Type B pancreatic cell (in vitro differentiated cells): ENCODE results near the gene OR5M3. TPM values are rescaled to one million over a fixed set of nuclear protein-coding genes. Genes with fewer than 3 reads are reported as not detected.

Experiments
- DNase-seq: peaks from one replicate; pipeline ENCODE4 v3.0.0; 2021; ENCODE audit warnings: mixed read lengths; ENCODE audit not compliant: unreplicated experiment; ENCODE audit errors: extremely low spot score
- H3K27ac Mint-ChIP-seq: 2 replicates; pipeline ENCODE4 v1.8.0; 2021; ENCODE audit warnings: mild to moderate bottlenecking, mixed read lengths
- H3K27me3 Mint-ChIP-seq: 2 replicates; pipeline ENCODE4 v1.8.0; 2021; ENCODE audit warnings: mixed read lengths
- H3K36me3 Mint-ChIP-seq: 2 replicates; pipeline ENCODE4 v1.8.0; 2021; ENCODE audit warnings: mixed read lengths
- H3K4me1 Mint-ChIP-seq: one replicate; pipeline ENCODE4 v1.8.0; 2021; ENCODE audit warnings: mixed read lengths; ENCODE audit not compliant: unreplicated experiment
- H3K4me3 Mint-ChIP-seq: 2 replicates; pipeline ENCODE4 v1.8.0; 2021; ENCODE audit warnings: mild to moderate bottlenecking, mixed read lengths
- H3K9me3 Mint-ChIP-seq: 2 replicates; pipeline ENCODE4 v1.8.0; 2021; ENCODE audit warnings: mixed read lengths
- total RNA-seq: library from RNA; stranded (reverse); gene quantifications from 2 replicates; pipeline ENCODE4 v1.2.1, GENCODE V29; 2021; ENCODE audit warnings: low replicate concordance
- TF ChIP-seq, protein P1 (sequence below): fragments of 200-600 bp; sonication (generic); conservative IDR thresholded peaks from 2 replicates; pipeline ENCODE4 v1.5.0; 2021; ENCODE audit warnings: antibody characterized with exemption, mild to moderate bottlenecking

The OR5M3 gene
- total RNA-seq, 1 donor from 2014 or later: not detected

- TF ChIP-seq, protein P1, sequence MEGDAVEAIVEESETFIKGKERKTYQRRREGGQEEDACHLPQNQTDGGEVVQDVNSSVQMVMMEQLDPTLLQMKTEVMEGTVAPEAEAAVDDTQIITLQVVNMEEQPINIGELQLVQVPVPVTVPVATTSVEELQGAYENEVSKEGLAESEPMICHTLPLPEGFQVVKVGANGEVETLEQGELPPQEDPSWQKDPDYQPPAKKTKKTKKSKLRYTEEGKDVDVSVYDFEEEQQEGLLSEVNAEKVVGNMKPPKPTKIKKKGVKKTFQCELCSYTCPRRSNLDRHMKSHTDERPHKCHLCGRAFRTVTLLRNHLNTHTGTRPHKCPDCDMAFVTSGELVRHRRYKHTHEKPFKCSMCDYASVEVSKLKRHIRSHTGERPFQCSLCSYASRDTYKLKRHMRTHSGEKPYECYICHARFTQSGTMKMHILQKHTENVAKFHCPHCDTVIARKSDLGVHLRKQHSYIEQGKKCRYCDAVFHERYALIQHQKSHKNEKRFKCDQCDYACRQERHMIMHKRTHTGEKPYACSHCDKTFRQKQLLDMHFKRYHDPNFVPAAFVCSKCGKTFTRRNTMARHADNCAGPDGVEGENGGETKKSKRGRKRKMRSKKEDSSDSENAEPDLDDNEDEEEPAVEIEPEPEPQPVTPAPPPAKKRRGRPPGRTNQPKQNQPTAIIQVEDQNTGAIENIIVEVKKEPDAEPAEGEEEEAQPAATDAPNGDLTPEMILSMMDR: no peak
- Mint-ChIP-seq H3K27ac (no peak within 1 kb of the TSS), H3K36me3 (no peaks in the 10 kb centered on the region), H3K9me3 (no peaks in the 10 kb centered on the region), H3K27me3 (no peaks in the 10 kb centered on the region), H3K4me3 (no peak within 1 kb of the TSS), H3K4me1 (no peaks in the 10 kb centered on the region)
- no peak for DNase-seq
Measured at GRCh38 chr11:56491270-56491669, 18.1 kb upstream of the OR5M3 start, which contains the start of gene OR5M8. OR5M8 (minus strand) TSS chr11:56491370; CDS start chr11:56491370, 0 bp downstream.

DNA sequence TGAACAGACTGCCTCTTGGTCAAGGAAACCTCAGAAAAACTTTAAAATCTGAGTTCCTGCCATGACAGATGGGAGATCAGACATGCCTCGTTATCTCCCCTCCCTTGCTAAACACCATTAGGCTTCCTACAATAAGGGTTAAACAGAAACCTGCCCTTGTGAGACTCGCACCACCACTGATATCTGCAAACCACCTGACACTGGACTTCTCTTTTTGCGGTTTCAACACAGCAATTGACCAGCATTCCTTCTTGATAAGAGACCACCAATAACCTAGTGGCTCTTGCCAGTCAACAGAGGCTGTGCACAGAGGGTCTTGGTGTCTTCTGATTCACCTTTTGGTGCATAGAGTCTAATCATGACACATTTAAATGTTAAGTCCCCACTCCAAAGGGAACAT is 13.6 kb upstream of the OR5M3 start:
- TF ChIP-seq, protein P1: no peak
- Mint-ChIP-seq H3K27me3 (no peaks in the 10 kb centered on the region), H3K9me3 (no peaks in the 10 kb centered on the region), H3K36me3 (no peaks in the 10 kb centered on the region), H3K4me1 (no peaks in the 10 kb centered on the region), H3K4me3 (no peak overlapping the region), H3K27ac (no peak overlapping the region)
- DNase-seq: no peak

- Mint-ChIP-seq H3K27ac (no peak overlapping the region), H3K36me3 (no peaks in the 10 kb centered on the region), H3K4me3 (no peak overlapping the region), H3K27me3 (no peaks in the 10 kb centered on the region), H3K9me3 (no peaks in the 10 kb centered on the region), H3K4me1 (no peaks in the 10 kb centered on the region)
- DNase-seq: no peak
- TF ChIP-seq, protein P1: no peak
Measured at GRCh38 chr11:56474729-56475235, 1.6 kb upstream of the OR5M3 start.

GRCh38 chr11:56457076-56457475 is 16.1 kb downstream of the OR5M3 start:
- TF ChIP-seq, protein P1: no peak
- Mint-ChIP-seq H3K27ac (no peak overlapping the region), H3K36me3 (no peaks in the 10 kb centered on the region), H3K4me1 (no peaks in the 10 kb centered on the region), H3K9me3 (no peaks in the 10 kb centered on the region), H3K4me3 (no peak overlapping the region), H3K27me3 (no peaks in the 10 kb centered on the region)
- no peak for DNase-seq

DNA sequence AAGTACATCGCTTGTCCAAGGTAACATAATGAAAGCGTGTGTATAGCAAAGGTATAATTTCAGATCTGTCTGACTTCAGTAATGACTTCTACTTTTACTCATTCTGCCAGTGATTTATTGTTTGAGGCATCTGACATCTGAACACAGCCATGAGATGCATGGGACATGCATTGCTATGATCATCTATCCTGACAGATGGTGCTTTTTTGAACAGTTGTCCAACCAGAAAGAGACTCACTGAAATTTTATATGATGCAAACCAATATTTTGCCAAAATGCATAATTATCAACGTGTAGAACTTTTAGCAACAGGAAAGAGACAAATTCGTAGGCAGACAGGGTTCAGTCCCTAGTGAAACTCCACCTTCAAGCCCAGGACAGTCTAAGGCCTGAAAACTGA is 19.6 kb downstream of the OR5M3 start:
- Mint-ChIP-seq H3K4me1 (no peaks in the 10 kb centered on the region), H3K4me3 (no peak overlapping the region), H3K27ac (no peak overlapping the region), H3K36me3 (no peaks in the 10 kb centered on the region), H3K27me3 (no peaks in the 10 kb centered on the region), H3K9me3 (no peaks in the 10 kb centered on the region)
- no peak for DNase-seq
- TF ChIP-seq, protein P1: no peak

Other genes with a start within 250 kb of the OR5M3 start
- gene OR5T2, start 239.1 kb downstream of the OR5M3 start, total RNA-seq: not detected in 2 replicates
- gene OR5T3, start 221.1 kb downstream of the OR5M3 start, total RNA-seq: not detected in 2 replicates
- not detected in 2 replicates for gene OR5T1, start 199.2 kb downstream of the OR5M3 start, total RNA-seq
- gene OR8H1, start 181.1 kb downstream of the OR5M3 start, total RNA-seq: not detected in 2 replicates
- not detected in 2 replicates for gene OR8K3, start 158.2 kb downstream of the OR5M3 start, total RNA-seq
- gene OR8K1, start 127.3 kb downstream of the OR5M3 start, total RNA-seq: not detected in 2 replicates
- gene OR8J1, start 119.1 kb downstream of the OR5M3 start, total RNA-seq: not detected in 2 replicates
- gene OR8U1, start 97.7 kb downstream of the OR5M3 start, total RNA-seq: not detected in 2 replicates
- gene OR5AL1, start 60.7 kb downstream of the OR5M3 start, total RNA-seq: not detected in 2 replicates
- not detected in 2 replicates for gene OR5M8, start 18.0 kb upstream of the OR5M3 start, total RNA-seq
- gene OR5M11, start 69.9 kb upstream of the OR5M3 start, total RNA-seq: not detected in 2 replicates
- gene OR5M10, start 104.4 kb upstream of the OR5M3 start, total RNA-seq: not detected in 2 replicates
- gene OR5M1, start 141.5 kb upstream of the OR5M3 start, total RNA-seq: not detected in 2 replicates
- gene OR5AP2, start 169.1 kb upstream of the OR5M3 start, total RNA-seq: not detected in 2 replicates
- not detected in 2 replicates for gene OR5AR1, start 190.3 kb upstream of the OR5M3 start, total RNA-seq
- not detected in 2 replicates for gene OR9G1, start 225.7 kb upstream of the OR5M3 start, total RNA-seq